ENCODE measurements around the gene TP53I13.

TP53I13 gene

GRCh38 chr17:29567554-29568330 is 759 bp upstream of the TP53I13 start:
- DNase-seq, result peak; percentile 49 to 73

GRCh38 chr17:29569245-29569950 is 897 bp downstream of the TP53I13 start:
- no peak for DNase-seq

DNA sequence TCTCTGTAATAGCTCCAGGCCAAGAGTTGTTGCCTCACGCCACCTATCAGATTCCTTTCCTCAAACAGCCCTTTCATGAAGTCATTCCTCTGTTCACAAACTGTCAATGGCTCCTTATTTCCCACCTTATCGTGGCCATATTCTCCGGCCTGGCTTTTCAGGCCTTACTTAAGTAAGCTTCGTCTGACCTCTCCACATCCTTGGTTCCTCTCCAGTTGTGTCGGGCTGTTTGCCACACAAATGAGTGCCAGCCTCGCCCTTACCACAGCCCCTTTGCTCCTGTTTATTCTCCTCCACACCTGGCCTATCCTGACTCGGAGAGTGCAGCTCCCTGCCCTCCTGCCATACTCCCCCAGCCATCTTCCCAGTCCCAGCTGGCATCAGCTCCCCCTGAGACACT is 2.0 kb downstream of the TP53I13 start:
- DNase-seq, result no peak

DNA sequence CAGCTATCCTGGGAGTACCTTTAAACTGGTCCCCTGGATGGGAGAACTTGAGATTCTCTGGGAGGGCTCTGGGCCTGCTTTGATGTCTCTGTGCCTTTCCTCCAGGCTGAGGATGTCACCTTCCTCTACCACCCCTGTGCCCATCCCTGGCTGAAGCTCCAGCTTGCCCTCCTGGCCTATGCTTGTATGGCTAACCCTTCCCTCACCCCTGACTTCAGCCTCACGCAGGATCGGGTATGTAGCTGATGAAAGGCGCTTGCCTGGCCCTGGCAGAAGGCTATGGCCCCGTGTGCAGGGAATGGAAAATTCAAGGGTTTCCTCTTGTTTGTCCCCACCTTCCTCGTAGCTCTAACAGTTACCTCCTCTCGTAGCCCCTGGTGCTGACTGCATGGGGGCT is 3.0 kb downstream of the TP53I13 start:
- no peak for DNase-seq

DNA sequence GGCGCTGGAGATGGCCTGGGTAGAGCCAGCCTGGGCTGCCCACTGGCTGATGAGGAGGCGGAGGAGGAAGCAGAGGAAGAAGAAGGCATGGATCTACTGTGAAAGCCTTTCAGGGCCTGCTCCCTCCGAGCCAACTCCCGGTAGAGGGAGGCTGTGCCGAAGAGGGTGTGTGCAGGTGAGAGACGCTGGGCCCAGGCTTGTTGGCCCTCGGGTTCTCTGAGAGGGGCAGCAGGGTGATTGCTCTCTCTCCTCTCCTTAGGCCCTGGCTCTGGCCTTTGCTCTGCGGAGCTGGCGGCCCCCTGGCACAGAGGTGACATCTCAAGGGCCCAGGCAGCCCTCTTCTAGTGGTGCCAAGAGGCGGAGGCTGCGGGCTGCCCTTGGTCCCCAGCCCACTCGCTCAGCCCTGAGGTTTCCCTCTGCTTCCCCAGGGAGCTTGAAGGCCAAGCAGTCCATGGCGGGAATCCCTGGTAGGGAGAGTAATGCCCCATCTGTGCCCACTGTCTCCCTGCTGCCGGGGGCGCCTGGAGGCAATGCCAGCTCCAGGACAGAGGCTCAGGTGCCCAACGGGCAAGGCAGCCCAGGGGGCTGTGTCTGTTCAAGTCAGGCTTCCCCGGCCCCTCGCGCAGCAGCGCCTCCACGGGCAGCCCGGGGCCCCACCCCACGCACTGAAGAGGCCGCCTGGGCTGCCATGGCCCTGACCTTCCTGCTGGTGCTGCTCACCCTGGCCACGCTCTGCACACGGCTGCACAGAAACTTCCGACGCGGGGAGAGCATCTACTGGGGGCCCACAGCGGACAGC is 3.6 kb downstream of the TP53I13 start:
- no peak for DNase-seq

GRCh38 chr17:29572691-29573557 is 4.4 kb downstream of the TP53I13 start:
- no peak for DNase-seq

DNA sequence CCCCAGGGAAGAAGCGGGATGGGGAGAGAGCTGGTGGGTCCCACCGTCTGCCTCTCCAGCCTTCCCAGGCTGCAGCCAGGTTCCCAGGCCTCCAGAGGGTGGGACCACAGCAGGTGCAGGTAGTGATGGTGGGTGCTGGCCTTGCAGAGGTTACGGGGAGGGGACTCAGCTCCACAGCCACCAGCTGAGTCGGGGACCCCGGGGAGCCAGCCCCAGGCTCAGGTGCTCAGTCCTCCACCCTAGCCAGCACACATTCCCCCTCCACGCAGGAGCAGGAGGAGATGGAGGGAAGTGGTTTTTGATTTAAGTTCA is 5.0 kb downstream of the TP53I13 start:
- DNase-seq, result no peak

DNA sequence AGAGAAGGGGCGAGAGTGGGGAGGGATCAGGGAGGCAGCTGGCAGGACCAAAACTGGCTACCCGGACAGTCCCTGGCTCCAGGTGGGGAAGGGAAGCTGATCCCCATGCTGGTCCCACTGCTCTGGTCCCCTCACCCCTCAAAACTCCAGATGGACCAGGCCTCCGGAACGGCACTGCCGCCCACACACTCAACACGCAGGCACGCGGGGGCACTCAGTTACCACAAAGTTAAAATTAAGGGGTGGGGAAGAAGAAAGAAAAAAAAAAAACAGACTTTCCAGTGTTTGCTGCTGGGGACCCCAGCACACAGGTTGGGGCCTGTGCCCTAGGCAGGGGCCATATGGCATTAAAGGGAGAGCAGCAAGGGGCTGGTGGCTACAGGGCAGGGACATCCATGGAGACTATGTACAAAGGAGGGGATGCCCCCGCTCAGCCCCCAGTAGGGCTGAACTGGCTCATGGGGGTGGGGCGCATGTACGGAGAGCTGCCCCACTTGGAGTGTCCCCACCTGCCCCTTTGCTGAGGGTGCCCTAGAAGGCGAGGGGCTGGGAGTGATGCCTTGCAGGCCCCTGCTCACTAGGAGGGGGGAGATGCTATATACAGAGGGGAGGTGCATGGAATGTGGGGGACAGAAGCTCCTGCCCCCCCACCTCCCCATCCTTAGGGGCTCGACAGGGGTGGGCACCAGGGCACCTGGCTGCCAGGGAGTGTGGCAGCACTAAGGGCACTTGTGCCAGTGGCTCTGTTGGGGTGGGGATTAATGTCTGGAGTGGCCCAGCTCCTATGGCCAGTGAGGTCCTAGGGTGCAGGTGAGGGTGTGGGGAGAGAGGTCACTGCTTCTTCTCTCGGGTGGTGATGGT is 5.6 kb downstream of the TP53I13 start:
- no peak for DNase-seq

DNA sequence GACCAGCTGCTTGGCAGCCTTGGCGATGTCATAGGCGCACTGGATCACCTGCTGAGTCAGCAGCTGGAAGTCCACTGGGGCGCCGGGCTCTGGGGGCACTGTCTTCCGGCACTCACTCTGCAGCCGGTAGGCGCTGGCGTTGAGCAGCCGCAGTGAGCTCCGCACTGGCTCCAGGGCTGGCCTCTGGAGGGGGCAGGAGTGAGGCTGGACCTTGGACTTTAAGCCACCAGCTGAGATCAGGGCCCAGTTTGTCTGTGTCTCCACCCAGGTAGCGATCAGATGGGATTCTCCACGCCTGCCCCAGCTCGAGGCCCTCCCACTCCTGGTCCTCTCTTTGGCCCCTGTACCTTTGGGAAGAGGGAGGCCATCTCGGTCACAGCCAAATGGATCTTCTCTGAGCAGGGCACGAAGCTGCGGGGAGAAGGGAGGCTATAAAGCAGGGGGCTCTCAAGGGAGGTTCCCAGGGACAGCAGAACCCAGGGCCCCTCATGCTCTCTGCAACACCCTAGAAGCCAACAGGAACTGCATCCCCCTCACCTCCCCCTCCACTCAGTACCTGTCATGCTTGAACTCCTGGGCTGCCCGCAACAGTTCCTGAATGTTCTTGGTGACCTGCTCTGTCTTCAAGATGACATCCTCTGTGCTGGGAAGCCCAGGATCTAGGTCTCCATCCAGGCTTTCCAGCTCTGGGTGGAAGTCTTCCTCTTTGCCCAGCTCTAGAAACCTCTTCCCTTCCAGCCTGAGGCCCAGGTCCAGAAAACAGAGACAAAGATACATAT is 6.4 kb downstream of the TP53I13 start:
- DNase-seq, result no peak

DNA sequence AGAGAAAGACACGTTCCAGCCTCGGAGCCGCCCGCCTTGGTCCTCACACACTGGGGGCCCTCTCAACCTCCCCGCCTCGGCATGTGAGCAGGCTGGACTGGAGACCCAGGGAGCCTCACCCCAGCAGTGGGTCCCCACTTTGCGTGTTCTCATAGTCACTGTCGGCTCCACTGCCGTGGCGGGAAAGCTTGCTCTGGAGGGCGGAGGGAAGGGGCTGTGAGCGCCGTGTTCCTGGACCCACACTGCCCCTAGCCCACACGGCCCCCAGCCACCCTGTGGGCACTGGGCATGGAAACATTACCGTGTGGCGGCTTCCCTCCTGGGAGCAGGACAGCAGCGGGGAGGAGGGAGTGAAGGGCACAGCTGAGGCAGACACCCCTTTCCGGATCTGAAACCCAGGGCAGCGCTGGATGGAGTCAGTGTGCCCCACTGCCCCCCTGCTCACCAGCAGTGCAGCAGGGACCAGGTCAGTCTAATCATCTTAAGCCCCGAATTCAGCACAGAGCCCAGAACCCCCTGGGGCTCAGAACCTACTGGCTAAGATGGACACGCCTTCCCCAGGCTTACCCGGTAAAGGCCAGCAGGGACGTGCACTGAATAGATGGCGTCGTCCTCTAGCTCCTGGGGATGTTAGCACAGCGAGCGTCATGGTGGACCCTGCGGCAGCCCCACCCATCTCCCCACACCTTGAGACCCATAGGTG is 7.2 kb downstream of the TP53I13 start:
- DNase-seq, result no peak

DNA sequence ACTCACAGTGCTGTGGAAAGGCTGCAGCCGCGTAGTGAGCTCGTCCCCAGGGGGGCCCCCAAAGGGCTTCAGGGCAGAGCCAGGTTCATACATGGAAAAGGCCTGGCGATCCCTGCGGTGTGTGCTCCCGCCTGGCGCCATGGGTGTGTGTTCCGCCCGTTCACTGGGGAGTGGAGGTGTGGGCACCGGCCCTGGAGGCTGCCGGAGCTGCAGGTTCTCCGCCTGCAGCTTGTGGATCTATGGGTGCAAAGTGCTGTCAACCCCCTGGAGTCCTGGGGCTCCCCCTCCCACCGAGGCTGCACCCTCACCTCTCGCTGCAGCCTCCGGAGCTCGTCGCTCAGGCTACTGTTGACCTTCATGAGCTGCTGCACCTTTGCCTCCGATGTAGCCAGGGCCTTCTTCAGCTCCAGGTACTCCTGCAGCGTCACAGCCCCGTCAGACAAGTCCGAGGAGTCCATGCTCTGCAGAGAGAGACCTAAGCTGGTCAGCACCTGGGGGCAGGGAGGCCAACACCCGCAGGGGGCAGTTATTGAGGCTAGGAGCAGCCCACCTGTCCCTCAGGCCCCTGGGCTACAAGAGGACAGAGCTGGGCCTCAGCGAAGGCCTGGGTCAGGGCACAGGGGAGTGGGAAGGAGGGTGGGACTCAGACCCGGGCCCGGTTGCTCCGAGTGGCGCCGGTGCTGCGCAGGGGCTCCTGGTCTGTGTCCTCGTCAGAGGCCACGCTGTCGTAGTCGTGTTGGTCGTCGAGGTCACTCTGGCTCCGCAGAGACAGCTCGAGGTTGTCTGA is 7.9 kb downstream of the TP53I13 start:
- no peak for DNase-seq

GRCh38 chr17:29577001-29577370 is 8.5 kb downstream of the TP53I13 start:
- DNase-seq, result no peak

DNA sequence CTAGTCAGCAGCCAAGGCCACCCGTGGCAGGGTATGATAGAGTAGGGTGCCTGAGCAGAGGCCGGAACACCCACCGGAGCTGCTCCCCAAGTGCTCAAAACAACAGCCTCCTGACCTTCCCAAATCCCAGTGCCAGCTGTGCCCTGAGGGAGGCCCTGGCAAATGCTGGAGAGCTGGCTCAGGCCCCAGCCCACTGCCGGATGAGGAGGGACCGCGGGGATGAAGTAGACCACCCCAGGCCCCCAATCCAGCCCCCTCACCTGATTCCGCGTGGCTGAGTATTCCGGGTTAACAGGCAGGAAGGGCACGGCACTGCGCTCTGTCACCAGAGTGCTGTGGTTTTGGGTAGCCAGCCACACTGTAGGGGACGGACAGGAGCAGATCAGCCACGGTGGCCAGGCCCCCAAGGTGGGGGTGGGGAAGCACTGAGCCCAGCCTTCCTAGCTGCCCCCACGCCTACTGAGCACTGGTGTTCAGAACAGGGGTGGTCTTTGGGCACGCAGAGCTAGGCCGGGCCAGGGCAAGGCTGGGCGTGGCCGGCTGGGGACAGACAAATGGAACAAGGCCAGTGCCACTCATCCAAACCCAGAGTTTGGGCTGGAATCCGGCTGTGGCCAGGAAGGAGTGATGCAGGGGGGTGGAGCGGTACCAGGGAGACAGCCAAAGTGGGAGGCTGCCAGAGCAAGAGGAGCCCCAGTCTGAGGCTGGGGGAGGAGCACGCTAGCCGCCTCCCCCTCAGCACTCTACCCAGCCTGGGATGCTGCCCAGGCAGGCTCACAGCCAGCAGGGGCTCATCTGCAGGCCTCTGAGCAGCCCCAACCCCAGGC is 9.1 kb downstream of the TP53I13 start:
- no peak for DNase-seq

GRCh38 chr17:29578626-29579485 is 10.4 kb downstream of the TP53I13 start:
- no peak for DNase-seq

DNA sequence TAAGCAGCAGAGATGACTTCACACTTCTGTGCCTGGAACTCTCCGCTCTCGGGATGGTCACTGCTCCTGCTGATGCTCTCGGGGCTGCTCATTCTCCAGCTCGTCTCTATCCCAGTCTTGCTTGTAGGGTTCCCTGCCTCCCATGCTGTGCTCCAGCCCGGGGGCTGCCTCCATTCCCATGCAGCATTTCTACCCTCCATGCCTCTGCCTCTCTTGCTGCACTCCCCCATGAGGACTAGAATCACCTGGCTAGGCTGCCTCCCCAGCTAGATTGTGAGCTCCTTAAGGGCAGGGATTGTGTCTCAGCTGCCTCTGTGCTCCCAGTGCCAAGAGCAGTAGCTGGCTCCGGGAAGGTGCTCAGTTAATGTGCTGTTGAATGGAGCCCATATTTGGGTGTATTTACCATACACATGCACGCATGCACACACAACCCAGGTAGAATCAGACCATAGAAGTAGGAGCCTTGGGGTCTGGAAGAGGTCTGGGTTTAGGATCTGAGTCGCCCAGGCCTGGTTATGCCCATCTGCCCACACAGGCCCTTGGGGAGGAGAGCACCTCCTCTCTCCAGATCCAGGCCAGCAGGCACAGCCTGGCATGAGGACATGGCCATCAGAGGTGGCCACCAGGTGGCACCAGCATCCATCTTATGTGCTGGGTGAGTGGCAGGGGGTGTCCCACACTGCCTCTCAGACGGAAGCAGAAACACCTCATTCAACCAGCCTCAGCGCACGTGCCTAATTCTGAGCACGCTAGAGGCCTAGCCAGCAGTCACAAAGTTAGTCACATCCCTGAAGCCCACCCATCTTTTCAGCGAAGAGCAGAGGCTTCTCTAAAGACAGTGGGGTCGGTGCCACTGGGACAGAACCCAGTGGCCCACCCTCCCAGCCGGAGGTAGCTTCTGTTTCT is 11.6 kb downstream of the TP53I13 start:
- peak; percentile 45 to 73 for DNase-seq

DNA sequence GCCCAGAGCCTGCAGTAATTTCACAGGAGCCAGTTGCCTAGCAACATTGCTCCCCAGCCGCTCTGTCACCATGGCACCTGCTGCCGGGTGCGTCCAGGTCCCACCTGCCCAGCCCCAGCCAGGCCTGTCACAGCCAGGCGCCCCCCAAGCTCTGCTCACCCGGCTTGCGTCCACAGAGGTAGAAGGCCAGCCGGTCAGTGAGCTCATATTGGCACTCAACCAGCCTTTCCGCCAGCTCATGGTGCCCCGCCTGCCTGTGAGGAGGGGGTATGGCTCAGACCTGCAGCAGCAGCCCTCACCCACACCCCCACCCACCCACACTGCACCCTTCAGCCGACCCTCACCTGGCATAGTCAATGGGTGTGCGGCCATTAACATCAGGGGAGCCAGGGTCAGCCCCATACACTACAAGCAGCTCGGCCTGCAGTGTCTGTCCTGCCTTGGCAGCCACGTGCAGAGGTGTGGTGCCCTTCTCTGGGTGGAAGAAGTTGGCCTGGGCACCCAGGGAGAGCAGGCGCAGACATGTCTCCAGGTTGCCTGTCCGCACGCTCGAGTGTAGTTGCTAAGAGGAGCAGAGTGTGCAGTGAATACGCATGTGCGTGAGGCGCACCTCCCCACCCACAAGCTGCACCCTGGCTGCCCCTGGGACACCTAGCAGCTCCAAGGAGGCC is 13.2 kb downstream of the TP53I13 start:
- DNase-seq, result no peak

All from NCI-H1930 (cell line).